T-helper 22 cell (primary cell): ENCODE measurements around the gene TAGLN2.
A peak's percentile ranks its signal among the peaks of the same experiment; 100 is the strongest.

Source experiments
- DNase-seq: peaks from one replicate; pipeline ENCODE4 v3.0.0-alpha.2; 2020; ENCODE audit warnings: low read depth

TAGLN2 gene

DNA sequence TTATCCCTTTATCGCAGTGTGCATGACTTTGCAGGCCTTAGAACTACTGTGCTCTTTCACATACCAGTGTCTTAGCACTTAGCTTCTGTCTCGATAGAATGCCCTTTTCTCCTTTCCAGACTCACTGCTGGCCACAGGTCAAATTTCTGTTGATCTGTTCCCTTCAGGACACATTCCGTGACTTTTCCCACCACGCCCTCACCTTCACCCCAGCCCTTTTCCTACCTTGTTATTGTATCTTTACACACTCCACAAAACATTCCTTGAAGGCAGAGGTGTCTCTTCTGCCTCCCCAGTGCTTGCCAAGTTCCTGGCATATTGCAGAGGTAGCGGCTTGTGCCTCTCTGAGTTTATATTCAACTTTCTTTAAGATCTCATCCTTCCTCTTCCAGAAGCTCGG, 23.8 kb upstream of the TAGLN2 start:
- no peak for DNase-seq

DNA sequence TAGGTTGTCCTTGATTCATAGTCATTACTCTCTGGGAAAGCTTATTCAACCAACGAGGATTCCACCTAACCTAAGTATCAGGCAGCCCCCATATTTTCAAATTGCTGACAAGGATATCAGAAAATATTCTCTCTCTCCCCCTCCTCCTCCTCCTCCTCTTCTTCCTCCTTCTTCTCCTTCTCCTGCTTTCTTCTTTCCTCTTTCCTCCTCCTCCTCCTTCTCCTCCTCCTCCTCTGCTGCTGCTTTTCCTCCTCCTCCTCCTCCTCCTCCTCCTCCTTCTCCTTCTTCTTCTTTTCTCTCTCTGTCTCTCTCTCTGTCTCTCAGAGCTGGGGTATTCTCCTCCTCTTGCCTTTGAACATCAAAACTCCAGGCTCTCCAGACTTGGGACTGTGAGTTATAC, 22.6 kb upstream of the TAGLN2 start:
- no peak for DNase-seq

DNA sequence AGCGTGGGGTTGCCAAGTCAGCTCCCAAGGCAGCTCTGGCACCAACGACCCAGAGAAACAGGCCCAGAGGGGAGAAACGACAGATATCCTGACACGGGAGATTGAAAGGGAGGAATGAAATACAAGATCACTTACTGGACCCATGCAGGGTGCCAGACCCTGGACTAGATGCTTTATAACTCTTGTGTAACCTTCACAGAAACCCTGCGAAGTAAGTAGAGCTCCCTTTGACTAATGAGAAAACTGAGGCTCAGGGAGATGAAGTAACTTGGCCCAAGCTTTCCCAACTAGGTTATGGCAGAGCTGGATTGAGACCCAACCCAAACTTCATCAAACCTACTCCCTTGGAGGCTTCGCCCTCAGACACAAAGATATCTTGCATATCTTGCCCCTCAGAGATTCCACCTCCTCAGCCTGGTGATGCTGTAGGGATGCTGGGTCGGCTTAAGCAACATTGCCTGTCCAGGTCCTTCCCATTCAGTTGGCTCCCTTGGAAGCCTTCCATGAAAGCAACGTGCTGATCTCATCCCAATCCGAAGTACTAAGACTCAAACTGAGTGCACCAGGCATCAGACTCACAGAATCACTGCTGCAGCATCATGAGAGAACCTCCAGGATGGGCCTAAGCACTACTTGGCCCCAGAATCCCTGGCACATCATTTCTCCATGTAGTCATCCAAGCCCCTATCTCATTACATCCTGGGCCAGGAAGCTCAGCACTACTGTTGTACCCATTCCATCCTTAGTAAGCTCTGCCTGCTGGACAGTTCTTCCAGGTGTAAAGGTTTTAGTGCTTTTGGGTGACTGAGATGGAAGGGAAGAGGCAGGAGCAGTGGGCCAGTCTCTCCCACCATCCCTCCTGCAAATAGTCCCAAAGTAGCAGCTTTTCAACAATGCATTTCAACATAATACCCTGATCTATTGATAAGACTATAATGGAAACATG, 21.2 kb upstream of the TAGLN2 start:
- no peak for DNase-seq

DNA sequence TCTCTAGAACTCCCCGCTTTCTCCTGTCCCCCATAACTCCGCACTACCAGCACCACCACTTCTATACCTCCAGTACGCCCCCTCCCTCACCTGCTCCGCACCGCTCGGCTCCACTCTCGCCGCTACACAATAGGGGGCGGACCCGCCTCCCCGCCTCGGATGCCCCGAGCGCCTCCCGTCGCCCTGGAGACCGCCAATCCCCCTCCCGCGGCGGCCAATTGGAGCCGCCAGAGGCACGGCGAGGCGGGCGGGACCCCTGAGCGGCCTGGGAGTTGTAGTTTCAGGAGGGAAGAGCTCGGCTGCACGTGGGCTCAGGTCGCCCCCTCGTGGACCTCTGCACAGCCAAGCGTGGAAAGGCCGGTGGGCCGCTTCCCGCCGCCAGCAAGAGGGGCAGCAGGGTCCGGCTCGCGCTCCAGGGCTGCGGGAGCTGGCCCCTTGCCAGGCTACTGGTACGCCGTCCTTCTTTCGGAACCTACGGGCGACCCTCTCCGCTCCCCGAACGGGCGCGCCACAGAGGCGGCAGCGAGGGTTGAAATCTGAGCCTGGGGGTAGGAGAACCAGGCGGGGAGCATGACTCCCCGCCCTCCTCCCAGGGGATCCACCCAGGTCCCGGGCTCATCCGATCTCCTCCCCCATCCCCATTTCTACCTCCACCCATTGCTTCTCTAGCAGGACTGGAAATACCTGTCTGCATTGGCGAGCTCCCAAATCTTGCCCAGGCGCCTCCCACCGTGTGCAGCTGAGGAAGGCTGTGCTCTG, 20.4 kb upstream of the TAGLN2 start, which contains the start of gene IGSF9:
IGSF9 (minus strand) TSS at position 131 of the 759 bp plus-strand sequence. CDS start 2,159 bp downstream, outside the sequence.
- DNase-seq: peak; percentile 66

DNA sequence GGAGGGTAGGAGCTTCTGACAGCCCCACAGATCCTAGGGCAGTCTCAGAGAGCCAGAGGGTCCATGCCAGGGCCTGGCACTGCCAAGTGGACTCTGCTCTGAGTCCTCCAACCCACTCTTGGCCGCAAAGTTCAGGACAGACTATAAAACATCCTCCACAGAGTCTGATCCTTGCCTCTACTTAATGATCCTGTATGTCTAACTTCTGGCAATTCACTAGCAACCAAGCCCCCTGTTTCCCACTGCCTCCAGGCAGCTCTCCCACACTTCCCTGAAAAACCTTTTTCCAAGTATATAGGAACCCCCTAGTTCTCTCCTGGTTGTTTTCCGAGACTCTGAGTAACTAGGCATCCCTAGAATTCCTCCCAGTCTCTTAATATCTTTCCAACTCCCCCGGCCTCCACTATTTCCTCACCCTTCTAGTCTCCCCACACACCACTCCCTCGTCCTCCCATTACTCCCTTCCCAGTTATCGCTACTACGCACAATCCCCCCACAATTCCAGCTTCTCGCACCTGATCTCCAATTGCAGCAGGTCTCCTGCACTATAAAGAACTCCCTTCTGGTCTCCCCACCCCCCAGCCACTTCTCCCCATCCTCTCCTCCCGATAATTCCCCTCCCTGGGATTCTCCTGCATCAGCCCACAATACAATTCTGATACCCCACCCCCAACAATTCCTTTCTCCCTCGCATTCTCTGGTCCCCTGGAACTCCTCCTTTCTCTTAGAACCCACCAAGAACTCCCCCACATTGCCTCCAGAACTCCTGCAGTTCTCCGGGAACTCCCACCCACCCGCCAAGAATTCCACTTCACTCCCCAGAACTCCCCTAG, 19.5 kb upstream of the TAGLN2 start:
- no peak for DNase-seq

DNA sequence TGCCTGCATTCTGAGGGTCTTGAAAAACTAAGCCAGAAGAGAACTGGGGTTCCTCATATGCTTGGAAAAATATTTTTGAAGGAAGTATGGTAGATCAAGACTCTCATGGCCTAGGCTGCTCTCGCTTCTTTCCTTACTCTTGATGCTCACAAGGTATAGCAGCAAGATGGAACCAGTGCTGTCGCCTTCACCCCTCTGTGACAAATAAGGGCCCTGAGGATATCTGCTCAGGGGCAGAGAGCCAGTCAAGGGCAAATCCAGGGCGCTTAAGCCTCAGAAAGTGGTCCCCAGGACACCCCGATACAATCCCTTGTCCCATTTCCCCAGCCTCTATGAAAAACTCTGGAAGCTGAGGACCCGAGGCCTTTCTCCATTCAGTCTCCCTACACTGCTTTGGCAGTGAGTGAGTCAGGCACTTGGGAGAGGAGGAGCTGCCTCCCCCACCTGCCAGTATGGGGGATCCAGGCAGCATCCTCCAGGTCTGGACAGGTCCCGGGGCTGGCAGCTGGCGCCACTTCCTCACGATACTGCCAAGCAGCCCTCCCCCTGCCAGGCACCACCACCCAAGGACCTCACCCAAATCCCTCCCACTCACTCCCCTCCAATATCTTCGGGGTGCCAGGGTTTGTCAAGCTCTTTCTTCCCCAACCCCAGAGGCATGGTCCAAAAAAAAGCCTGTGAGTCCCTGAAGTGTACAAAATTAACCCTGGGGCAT, 18.8 kb upstream of the TAGLN2 start:
- DNase-seq: no peak

DNA sequence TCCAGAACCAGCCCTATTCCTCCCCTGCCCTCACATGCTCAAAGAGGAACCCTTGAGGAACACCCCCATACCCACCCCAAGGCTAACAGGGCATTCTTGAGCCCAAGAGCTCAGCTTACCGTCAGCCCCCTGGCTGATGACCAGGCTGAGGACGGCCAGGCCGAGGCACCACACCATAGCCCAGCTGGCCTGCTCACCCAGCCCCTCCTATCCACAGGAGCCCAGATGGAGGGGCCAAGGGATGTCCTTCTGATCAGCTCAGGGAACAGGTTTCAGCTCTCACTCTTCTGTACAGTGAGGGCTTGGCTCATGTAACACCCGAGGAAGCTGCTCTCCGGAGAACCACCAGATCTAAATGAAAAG, 18.0 kb upstream of the TAGLN2 start:
- no peak for DNase-seq

DNA sequence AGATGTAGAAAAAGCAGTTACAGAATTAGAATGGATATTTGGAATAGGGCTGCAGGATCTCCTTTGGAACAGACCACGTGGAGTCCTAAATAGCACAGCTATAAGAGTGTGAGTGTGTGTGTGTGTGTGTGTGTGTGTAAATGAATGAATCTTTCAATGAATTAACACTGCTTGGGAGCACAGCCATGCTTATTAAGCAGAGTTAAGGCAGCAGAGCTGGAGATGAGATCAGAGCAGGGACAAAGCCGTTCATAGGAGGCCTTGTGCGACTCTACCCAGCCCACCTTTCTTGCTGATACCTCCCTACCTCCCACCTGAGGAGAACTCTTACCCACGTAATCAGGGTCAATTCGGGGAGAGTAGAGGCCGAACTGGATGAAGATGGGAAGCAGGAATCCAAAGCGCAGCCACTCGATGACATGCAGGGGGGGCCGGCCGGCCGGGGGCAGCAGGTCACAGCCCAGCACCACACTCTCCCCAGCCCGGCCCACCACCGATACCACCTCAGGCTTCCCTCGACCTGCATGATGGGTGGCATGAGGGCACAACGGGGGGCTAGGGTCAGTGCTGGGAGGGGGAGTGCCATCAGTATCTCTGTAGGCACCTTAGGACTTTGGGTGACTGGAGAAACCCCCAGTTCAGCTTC, 17.4 kb upstream of the TAGLN2 start:
- DNase-seq: no peak

DNA sequence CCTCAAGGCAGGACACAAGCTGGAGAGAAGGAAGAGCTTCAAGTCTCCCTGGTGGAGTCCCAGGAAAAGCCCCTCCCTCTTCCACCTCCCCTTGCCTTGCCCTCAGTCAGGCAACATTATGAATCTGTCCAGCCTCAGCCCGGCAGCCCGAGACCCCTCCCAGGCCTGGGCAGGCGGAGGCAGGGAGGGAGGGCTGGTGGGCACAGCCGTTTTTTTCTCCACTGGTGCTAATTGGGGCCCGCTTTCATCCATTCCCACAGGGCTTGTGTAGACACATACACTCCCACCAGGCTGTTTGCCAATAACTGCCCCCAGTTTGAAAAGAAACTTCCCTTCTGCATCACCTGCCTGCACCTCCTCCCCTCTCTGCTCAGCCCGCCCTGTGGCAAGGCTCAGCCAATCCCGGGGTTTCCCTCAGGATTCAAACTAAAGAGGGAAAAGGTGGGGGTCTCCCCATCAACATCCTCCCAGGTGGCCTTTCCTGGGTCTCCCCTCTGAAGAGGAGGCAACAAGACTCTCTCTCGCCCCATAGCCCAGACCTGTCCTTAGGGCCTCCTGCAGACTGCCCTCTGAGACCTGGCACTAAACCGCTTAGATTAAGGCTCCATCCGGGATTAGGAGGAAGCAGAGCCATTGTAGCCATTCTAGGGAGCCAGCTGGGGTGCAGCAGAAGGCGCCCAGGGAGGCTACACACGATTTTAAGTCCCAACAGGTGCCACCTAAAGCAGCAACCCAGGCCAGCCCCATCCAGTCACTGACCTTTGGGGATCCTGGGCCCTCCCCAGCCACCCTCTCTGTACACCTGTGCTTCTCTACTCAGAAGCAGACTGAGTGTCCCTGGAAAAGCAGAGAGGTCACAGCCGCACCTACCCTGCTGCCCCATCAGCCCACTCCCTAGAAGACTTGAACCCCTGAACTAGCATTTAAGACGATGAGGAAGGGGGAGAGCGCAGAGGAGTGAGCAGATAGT, 16.6 kb upstream of the TAGLN2 start:
- DNase-seq: no peak

DNA sequence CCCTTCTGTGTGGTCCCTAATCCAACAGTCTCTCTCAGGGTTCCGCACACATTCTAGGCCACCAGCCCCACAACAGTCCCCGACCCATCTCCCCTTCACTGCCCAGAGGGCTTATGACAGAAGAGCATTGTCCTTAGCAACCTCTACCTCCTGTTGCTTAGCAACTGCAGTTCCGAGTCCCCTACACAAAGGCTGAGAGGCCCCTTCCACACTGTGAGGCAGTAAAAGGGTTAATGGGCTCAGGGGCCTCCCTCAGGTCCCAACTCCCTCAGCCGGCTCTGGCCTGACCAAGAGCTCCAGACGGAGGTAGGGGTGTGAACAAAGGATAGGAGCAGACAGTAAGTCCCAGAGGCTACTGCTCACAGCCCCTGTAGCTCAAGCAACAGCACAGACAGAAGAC, 15.8 kb upstream of the TAGLN2 start:
- DNase-seq: no peak

DNA sequence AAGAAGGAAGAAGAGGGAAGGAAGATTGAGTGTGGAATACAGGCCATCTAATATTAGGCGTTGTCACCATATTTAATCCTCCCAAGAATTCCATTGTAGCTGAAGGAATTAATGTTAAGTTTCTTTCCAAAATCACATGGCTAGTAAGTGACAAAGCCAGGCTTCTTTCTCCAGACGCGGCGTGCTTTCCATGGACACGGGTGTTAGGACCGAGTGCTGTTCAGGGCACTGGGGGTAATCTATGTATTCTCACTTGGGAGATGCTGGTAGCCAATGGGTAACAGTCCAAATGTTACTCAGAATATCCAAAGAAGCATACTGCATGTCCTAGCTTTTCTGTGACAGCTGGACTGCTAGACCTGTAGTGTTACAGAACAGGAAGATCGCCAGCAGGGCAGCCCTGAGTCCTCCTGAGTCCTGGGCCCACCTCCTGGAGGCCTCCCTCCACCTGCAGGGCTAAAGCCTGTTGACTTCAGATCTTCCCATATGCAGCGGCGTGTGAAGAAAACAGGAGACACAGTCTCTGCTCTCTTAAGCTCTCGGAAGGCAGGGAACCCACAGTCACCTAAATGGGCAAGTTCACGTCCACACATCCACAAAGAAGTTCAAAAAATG, 14.8 kb upstream of the TAGLN2 start:
- DNase-seq: no peak

DNA sequence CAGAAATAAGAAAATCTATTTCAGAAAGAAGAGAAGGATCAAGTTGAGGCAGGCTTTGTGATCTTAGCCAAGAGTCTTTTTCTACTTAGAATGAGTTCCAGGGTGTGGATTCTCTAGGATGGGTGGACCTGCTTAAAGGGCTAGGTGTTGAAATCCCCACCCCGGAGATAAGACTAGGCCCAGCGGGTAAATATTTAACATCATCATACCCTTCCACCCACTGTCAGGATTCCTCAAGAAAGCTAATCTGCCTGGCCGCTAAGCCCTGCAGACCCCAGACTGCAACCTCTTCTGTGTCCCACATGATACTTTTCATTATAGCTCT, 14.3 kb upstream of the TAGLN2 start:
- DNase-seq: no peak

DNA sequence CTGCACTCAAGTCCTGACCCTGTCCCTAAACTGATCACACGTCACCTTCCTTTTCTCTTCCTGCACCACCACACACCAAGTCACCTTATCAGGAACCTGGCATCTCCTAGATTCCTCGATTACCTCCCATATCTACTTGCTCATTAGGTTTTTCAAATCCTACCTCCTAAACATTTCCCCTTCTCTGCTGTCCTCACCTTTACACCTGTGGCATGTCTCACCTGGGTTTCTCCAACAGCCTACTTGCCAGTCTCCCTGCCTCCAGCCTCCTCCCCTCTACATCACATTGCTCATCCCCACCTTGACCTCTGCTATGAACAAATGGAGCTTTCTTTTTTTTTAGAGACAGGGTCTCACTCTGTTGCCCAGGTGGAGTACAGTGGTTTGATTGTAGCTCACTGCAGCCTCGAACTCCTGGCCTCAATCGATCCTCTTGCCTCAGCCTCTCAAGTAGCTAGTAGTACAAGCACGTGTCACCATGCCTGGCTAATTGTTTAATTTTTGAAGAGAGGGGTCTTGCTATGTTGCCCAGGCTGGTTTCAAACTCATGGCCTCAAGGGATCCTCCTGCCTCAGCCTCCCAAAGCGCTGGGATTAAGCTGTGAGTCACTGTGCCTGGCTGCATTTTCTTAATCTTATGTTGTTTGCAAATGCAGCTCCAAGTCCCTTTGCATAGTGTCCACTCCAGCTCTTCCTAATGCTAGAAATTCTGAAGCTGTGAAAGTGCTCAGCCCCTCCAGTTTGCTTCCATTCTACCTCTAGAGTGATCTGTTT, 13.8 kb upstream of the TAGLN2 start:
- no peak for DNase-seq

DNA sequence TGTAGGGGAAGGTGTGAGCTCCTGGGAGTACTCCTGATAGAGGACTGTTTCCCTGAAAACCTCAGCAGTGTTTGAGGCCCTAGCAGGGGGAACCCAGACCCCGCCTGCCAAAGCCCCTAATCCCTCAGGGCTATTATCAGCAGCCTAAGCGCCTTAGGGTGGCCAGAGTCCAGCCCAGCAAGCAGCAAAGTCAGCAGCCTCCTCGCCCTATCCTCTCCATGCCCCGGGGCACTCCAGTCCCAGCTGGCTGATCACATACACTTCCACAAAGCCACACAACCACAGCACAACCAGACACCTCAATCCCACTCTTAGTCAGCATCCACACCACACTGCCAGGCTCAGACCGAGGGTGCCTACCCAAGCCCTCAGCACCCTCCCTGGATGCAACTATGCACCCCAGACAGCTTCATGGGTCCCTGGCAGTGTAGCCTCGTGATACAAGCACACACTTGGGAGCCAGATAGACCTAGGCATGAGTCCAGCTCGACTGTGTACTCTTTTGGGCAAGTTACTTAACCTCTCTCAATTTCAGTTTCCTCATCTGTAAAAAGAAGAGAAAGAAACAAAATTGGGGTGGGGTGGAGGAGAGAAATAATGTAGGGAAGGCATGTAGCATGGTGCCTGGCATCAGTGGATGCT, 13.0 kb upstream of the TAGLN2 start:
- DNase-seq: no peak

DNA sequence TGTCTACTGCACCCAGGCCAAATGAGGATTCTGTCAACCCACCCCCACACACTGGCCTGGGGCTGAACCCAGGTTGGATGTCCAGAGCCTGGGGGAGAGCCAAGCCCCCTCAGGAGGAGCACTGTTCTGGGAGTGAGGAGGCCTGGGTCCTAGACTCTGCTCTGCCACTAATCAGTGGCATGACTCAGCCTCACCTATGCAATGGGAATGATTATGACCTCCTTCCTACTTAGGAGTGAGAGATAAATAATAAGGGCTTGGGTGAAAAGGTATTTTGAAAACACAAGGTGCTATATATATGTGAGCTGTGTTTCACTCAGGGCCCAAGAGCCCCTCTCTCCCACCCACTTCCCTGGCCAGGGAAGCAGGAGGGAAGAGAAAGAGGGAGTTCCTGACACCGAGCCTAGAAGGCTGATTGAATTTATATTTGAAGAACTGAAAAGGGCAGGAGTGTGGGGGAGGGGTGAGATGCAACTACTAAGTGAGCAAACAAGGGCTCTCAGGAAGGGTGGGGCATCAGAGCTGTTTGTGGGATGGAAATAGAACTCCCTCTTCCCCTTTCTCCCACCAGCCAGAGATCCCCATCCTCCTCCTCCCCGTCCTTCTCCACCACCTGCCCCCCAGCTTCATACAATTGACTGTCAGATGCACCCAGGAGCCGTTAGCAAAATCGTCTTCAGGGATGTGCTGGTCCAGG, 11.9 kb upstream of the TAGLN2 start:
- DNase-seq: no peak

DNA sequence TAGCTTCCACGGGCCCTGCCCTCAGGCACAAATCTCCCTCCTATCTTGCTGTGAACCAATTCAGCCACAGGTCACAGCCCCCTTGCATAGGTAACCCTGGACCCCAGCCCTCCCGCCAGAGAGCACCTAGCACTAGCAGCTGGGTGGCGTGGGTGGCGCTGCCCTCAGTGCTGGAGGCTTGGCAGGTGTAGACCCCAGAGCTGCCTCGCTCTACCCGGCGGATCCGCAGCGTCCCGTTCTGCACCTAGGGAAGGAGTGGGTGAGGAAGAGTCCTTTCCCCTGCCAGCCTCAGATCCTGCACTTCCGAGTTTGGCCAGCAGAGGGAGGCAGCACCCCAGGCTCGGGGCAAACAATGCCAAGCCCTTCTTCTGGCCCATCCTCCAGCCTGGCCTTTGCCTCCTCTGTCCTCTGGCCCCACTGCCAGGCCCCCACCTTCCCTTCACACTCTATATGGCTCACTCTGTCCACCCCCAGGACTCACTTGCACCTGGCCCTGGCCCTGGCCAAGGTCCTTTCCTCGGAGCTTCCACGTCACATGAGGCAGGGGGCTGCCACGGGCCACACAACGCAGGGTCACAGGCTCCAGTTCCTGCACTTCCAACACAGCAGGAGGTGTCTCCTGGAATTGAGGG, 11.1 kb upstream of the TAGLN2 start:
- peak; percentile 52 for DNase-seq

DNA sequence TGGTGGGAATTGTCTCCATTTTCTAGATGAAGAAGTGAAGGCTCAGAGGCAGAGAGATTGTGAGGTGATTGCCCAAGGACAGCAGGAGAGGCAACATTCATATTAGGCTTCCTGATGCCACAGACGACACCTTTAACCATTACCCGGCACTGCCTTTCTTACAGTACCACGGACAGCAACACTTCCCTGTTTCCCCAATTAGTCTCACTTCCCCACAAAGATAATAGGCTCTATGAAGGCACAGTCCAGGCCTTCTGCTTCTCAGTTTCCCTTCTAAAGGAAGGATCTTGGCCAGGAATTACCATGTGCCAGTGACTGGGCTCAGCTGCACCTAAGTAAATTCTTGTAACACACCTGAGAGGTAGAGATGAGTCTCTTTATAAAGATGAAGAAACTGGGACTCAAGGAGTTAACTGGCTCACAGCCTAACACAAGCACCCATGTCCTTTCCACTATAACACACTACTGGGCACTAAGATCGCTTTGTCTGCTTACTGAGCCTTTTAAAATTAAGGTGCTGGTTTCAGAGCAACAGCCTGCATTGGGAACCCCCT, 10.5 kb upstream of the TAGLN2 start:
- no peak for DNase-seq
